ENCODE data around the gene PPP5C. TPM values are rescaled to one million over a fixed set of nuclear protein-coding genes. Genes with fewer than 3 reads are reported as not detected.

The PPP5C gene
- total RNA-seq, 1 experiment from 2014 or later: 102 TPM

GRCh38 chr19:46404753-46405468 is 58.0 kb downstream of the PPP5C start:
- TF ChIP-seq JUND (IDR thresholded peaks at IDR 0.05): no peak
- TF ChIP-seq ATF3 (IDR thresholded peaks at IDR 0.05): no peak
- no peak for TF ChIP-seq CEBPB (IDR thresholded peaks at IDR 0.05; ENCODE audit: low read depth)
- no peak for TF ChIP-seq TCF7L2 (IDR thresholded peaks at IDR 0.05; ENCODE audit: borderline replicate concordance, extremely low read depth, insufficient read depth, insufficient read length)
- TF ChIP-seq MAX (IDR thresholded peaks at IDR 0.05): no peak
- no peak for TF ChIP-seq EGR1 (IDR thresholded peaks at IDR 0.05; ENCODE audit: low read depth)
- no peak for TF ChIP-seq EZH2 (IDR thresholded peaks at IDR 0.05)
- TF ChIP-seq CTCF (IDR thresholded peaks at IDR 0.05 in 2 of 3, conservative IDR thresholded peaks at IDR 0.05 in 1 of 3; ENCODE audit: borderline replicate concordance in 1 of 3, insufficient read depth in 1 of 3, low read depth in 2 of 3, low read length in 2 of 3): 0 out of 6 replicates have a peak, but pooled peaks of 1 of the 3 experiments have one; percentile 17
- Histone ChIP-seq H3K9me2 (ENCODE audit: insufficient read depth) (no peaks in the 10 kb centered on the region), H4K20me1 (ENCODE audit: insufficient read depth) (no peaks in the 10 kb centered on the region), H3K27me3 (ENCODE audit: insufficient read depth, low read length) (no peaks in the 10 kb centered on the region), H3K4me2 (ENCODE audit: low read length) (no peak overlapping the region), H2AFZ (ENCODE audit: low read depth, low read length, poor library complexity, severe bottlenecking) (no peak overlapping the region), H3K4me3 (replicated peaks in 1 of 2; ENCODE audit: low read depth in 1 of 2, low read length in 2 of 2) (no peak overlapping the region), H3K9ac (ENCODE audit: low read length) (no peak overlapping the region), H3K36me3 (ENCODE audit: control insufficient read depth in 1 of 2, insufficient read depth in 2 of 2, low read length in 2 of 2) (no peaks in the 10 kb centered on the region), H3K27ac (ENCODE audit: low read depth, low read length) (no peak overlapping the region), H3K9me3 (ENCODE audit: control insufficient read depth in 1 of 2, insufficient read depth in 1 of 2, low read depth in 1 of 2, low read length in 2 of 2) (no peaks in the 10 kb centered on the region), H3K79me2 (ENCODE audit: insufficient read depth, low read length) (no peaks in the 10 kb centered on the region), H3K4me1 (ENCODE audit: control insufficient read depth in 1 of 2, insufficient read depth in 2 of 2, low read length in 2 of 2) (no peaks in the 10 kb centered on the region)
- RAD21 ChIA-PET (ENCODE audit: low non-redundant PET in 1 of 2, low total read pairs in 2 of 2, uncharacterized antibody in 2 of 2, unreplicated experiment in 2 of 2): no interaction called here
- no peak for DNase-seq (ENCODE audit: low read depth, low spot score)
- CTCF ChIA-PET: interaction anchor here (1.2 kb wide), 1 partner anchor 109 kb away, joined by 4 read pairs; no protein-coding TSS in a partner anchor
- POLR2A ChIA-PET: no interaction called here
- intact Hi-C loops (cut with micrococcal nuclease): no loop called here
- no TSS peak for BruUV-seq (replicated peaks)
- peak; percentile 64 for ATAC-seq

Data from HCT116 (cell line).